GM20431 (cell line): Measurements from ENCODE around the gene STH.

Experiments used
- in situ Hi-C: fragments of 300-500 bp; cut with MseI, MboI; formaldehyde crosslinking; loops from one replicate; pipeline ENCODE4 v1.15.0; 2020; ENCODE audit warnings: low sequenced_read_pairs; ENCODE audit not compliant: unreplicated experiment

STH gene

GRCh38 chr17:45982791-45983613 is 16.0 kb upstream of the STH start:
- in situ Hi-C loops = no loop called here

GRCh38 chr17:45983614-45984310 is 15.3 kb upstream of the STH start:
- in situ Hi-C loops = no loop called here

- in situ Hi-C loops = no loop called here
These were observed 14.7 kb upstream of the STH start for GRCh38 chr17:45984368-45984767.

GRCh38 chr17:45985447-45985846 is 13.6 kb upstream of the STH start:
- in situ Hi-C loops = no loop called here

GRCh38 chr17:45986056-45986455 is 13.0 kb upstream of the STH start:
- in situ Hi-C loops = no loop called here

GRCh38 chr17:45987706-45988105 is 11.3 kb upstream of the STH start:
- in situ Hi-C loops = no loop called here

- in situ Hi-C loops = no loop called here
These were observed 9.3 kb upstream of the STH start for GRCh38 chr17:45989759-45990158.

- in situ Hi-C loops = no loop called here
These were observed 8.2 kb upstream of the STH start for GRCh38 chr17:45990886-45991285.

- in situ Hi-C loops = no loop called here
These were observed 7.7 kb upstream of the STH start for GRCh38 chr17:45991341-45991740.

- in situ Hi-C loops = no loop called here
These were observed 6.9 kb upstream of the STH start for GRCh38 chr17:45992175-45992574.

GRCh38 chr17:45992904-45993303 is 6.1 kb upstream of the STH start:
- in situ Hi-C loops = no loop called here

GRCh38 chr17:45993962-45994627 is 5.0 kb upstream of the STH start:
- in situ Hi-C loops = no loop called here

GRCh38 chr17:45994987-45995386 is 4.1 kb upstream of the STH start:
- in situ Hi-C loops = no loop called here

- in situ Hi-C loops = no loop called here
These were observed 3.3 kb upstream of the STH start for GRCh38 chr17:45995627-45996270.

GRCh38 chr17:45996282-45996937 is 2.6 kb upstream of the STH start:
- in situ Hi-C loops = no loop called here

GRCh38 chr17:45997166-45997565 is 1.9 kb upstream of the STH start:
- in situ Hi-C loops = no loop called here

GRCh38 chr17:45997624-45998023 is 1.4 kb upstream of the STH start:
- in situ Hi-C loops = no loop called here

- in situ Hi-C loops = loop anchor here (25.0 kb wide), 2 partner anchors 212 to 287 kb away; partner anchors contain the start of gene LRRC37A
These were observed 845 bp downstream of the STH start for GRCh38 chr17:45999900-46000290.

GRCh38 chr17:46000292-46000691 is 1.2 kb downstream of the STH start:
- in situ Hi-C loops = loop anchor here (25.0 kb wide), 2 partner anchors 212 to 287 kb away; partner anchors contain the start of gene LRRC37A

- in situ Hi-C loops = loop anchor here (25.0 kb wide), 2 partner anchors 212 to 287 kb away; partner anchors contain the start of gene LRRC37A
These were observed 1.7 kb downstream of the STH start for GRCh38 chr17:46000757-46001156.
